GM18508 (cell line): ENCODE results near the gene LPGAT1.

ENCODE experiments used
- ATAC-seq: cut with Tn5 transposase; IDR thresholded peaks from one replicate; pipeline ENCODE4 v1.9.1; 2021; ENCODE audit warnings: moderate number of reproducible peaks; ENCODE audit not compliant: insufficient read depth, unreplicated experiment

Gene LPGAT1

GRCh38 chr1:211781260-211781659 lies 49.3 kb downstream of the LPGAT1 start:
- no peak for ATAC-seq

GRCh38 chr1:211775170-211775569 lies 55.4 kb downstream of the LPGAT1 start:
- ATAC-seq, result no peak

- ATAC-seq, result no peak
Observed at GRCh38 chr1:211764701-211765100, 65.9 kb downstream of the LPGAT1 start.

- no peak for ATAC-seq
Observed at GRCh38 chr1:211762206-211762605, 68.4 kb downstream of the LPGAT1 start.

GRCh38 chr1:211761400-211761799 lies 69.2 kb downstream of the LPGAT1 start:
- ATAC-seq, result no peak

- ATAC-seq, result no peak
Observed at GRCh38 chr1:211756471-211757020, 74.0 kb downstream of the LPGAT1 start.

GRCh38 chr1:211753649-211754251 lies 76.8 kb downstream of the LPGAT1 start:
- ATAC-seq, result no peak

- no peak for ATAC-seq
Observed at GRCh38 chr1:211752951-211753486, 77.5 kb downstream of the LPGAT1 start.

GRCh38 chr1:211752317-211752716 lies 78.2 kb downstream of the LPGAT1 start:
- ATAC-seq, result no peak

GRCh38 chr1:211751438-211751837 lies 79.1 kb downstream of the LPGAT1 start:
- no peak for ATAC-seq

- ATAC-seq, result no peak
Observed at GRCh38 chr1:211750599-211750998, 80.0 kb downstream of the LPGAT1 start.

GRCh38 chr1:211749251-211749650 lies 81.3 kb downstream of the LPGAT1 start:
- ATAC-seq, result no peak

GRCh38 chr1:211748810-211749209 lies 81.8 kb downstream of the LPGAT1 start:
- ATAC-seq, result no peak

- no peak for ATAC-seq
Observed at GRCh38 chr1:211742889-211743529, 87.6 kb downstream of the LPGAT1 start.

- no peak for ATAC-seq
Observed at GRCh38 chr1:211742272-211742671, 88.3 kb downstream of the LPGAT1 start.

- ATAC-seq, result no peak
Observed at GRCh38 chr1:211741788-211742187, 88.8 kb downstream of the LPGAT1 start.

- no peak for ATAC-seq
Observed at GRCh38 chr1:211741116-211741515, 89.4 kb downstream of the LPGAT1 start.

GRCh38 chr1:211739671-211740411 lies 90.7 kb downstream of the LPGAT1 start:
- no peak for ATAC-seq

GRCh38 chr1:211738691-211739301 lies 91.8 kb downstream of the LPGAT1 start:
- ATAC-seq, result no peak

- ATAC-seq, result no peak
Observed at GRCh38 chr1:211738096-211738690, 92.4 kb downstream of the LPGAT1 start.
